Kidney epithelial cell (primary cell): Measurements from ENCODE around the gene MROH7. TPM values are rescaled to one million over a fixed set of nuclear protein-coding genes. Genes with fewer than 3 reads are reported as not detected.

Experiments used
- DNase-seq: peaks from one replicate; pipeline ENCODE4 v3.0.0-alpha.2; 2010; ENCODE audit warnings: low read depth
- H3K27me3 ChIP-seq: 2 replicates; pipeline ENCODE4 v1.6.0; 2011; ENCODE audit warnings: low read length; ENCODE audit not compliant: control insufficient read depth, insufficient read depth
- H3K36me3 ChIP-seq: 2 replicates; pipeline ENCODE4 v1.5.1; 2011; ENCODE audit warnings: low read length; ENCODE audit not compliant: control insufficient read depth, insufficient read depth
- H3K4me3 ChIP-seq: 2 replicates; pipeline ENCODE4 v1.5.1; 2011; ENCODE audit warnings: low read depth, mild to moderate bottlenecking, control low read depth, low read length
- total RNA-seq: library from RNA; depleted of rRNA; stranded (reverse); fragments of >200 nt; gene quantifications from 2 replicates; pipeline ENCODE4 v1.2.3, GENCODE V29; 2015
- TF ChIP-seq, protein P1 (sequence below): IDR thresholded peaks from 2 replicates; pipeline ENCODE4 v1.5.1; 2011; ENCODE audit warnings: mild to moderate bottlenecking, moderate library complexity, low read length, control low read depth, inconsistent platforms; ENCODE audit not compliant: insufficient read depth, poor library complexity, severe bottlenecking

MROH7 gene
- total RNA-seq, 1 donor from 2014 or later = not detected

- Histone ChIP-seq H3K4me3 (no peak overlapping the region), H3K27me3 (peaks cover 12% of the 10 kb centered on the region), H3K36me3 (no peaks in the 10 kb centered on the region)
- TF ChIP-seq, protein P1, sequence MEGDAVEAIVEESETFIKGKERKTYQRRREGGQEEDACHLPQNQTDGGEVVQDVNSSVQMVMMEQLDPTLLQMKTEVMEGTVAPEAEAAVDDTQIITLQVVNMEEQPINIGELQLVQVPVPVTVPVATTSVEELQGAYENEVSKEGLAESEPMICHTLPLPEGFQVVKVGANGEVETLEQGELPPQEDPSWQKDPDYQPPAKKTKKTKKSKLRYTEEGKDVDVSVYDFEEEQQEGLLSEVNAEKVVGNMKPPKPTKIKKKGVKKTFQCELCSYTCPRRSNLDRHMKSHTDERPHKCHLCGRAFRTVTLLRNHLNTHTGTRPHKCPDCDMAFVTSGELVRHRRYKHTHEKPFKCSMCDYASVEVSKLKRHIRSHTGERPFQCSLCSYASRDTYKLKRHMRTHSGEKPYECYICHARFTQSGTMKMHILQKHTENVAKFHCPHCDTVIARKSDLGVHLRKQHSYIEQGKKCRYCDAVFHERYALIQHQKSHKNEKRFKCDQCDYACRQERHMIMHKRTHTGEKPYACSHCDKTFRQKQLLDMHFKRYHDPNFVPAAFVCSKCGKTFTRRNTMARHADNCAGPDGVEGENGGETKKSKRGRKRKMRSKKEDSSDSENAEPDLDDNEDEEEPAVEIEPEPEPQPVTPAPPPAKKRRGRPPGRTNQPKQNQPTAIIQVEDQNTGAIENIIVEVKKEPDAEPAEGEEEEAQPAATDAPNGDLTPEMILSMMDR = no peak
- no peak for DNase-seq
Observed at GRCh38 chr1:54711536-54711935, 70.0 kb downstream of the MROH7 start.

- TF ChIP-seq, protein P1 = no peak
- DNase-seq = no peak
- no peak overlapping the region for H3K4me3 ChIP-seq
- H3K27me3 ChIP-seq = peaks cover 3% of the 10 kb centered on the region
- H3K36me3 ChIP-seq = no peaks in the 10 kb centered on the region
Observed at GRCh38 chr1:54714881-54715492, 73.4 kb downstream of the MROH7 start.

GRCh38 chr1:54715493-54716298, 74.1 kb downstream of the MROH7 start, which contains the start of gene TTC4:
Gene TTC4, plus strand, starts transcription at chr1:54715861. Its CDS starts 48 bp downstream, at chr1:54715909.
- peak; percentile 19 for DNase-seq
- no peaks in the 10 kb centered on the region for H3K36me3 ChIP-seq
- peaks cover 3% of the 10 kb centered on the region for H3K27me3 ChIP-seq
- H3K4me3 ChIP-seq = peak within 1 kb of the TSS; percentile 77
- TF ChIP-seq, protein P1 = no peak

- Histone ChIP-seq H3K27me3 (no peaks in the 10 kb centered on the region), H3K36me3 (no peaks in the 10 kb centered on the region), H3K4me3 (peak overlapping the region; percentile 77)
- TF ChIP-seq, protein P1 = no peak
- peak; percentile 5 for DNase-seq
Observed at GRCh38 chr1:54716299-54717047, 74.9 kb downstream of the MROH7 start.

DNA sequence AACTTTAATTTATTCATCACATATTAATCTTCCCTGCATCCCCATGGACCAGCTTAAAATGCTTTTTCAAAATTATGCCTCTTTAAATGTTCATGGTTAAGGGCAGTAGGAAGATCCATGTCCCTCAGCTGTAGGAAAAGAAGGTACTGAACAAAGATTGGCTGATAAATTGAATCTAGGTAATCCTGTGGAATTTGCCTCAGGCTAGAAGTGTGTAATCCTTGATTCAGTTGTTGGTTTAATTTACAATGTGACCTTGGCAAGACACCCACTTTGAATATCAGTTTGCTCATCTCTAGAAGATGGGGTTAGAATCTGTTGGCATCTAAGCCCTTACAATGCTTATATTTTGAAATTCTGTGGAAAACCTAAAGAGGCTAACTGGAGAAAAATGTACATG, 80.1 kb downstream of the MROH7 start:
- DNase-seq = no peak
- TF ChIP-seq, protein P1 = no peak
- Histone ChIP-seq H3K4me3 (no peak overlapping the region), H3K27me3 (no peaks in the 10 kb centered on the region), H3K36me3 (no peaks in the 10 kb centered on the region)
